Measurements from ENCODE around the gene MERTK. TPM values are rescaled to one million over a fixed set of nuclear protein-coding genes. Genes with fewer than 3 reads are reported as not detected.
"Not testable (repeated sequence)": the region's sequence is repeated elsewhere in the genome, so short reads cannot be mapped to it uniquely, and the experiment has no call there.

Gene MERTK
- total RNA-seq, 1 experiment from 2014 or later = not detected

GRCh38 chr2:112008910-112009485 lies 110.6 kb downstream of the MERTK start:
- DNase-seq (ENCODE audit: low read depth) = no peak

- DNase-seq (ENCODE audit: low read depth) = no peak
Measured at GRCh38 chr2:112010751-112011150, 112.3 kb downstream of the MERTK start.

- no peak for DNase-seq (ENCODE audit: low read depth)
Measured at GRCh38 chr2:112012556-112012955, 114.1 kb downstream of the MERTK start.

- no peak for DNase-seq (ENCODE audit: low read depth)
Measured at GRCh38 chr2:112018846-112019245, 120.4 kb downstream of the MERTK start.

DNA sequence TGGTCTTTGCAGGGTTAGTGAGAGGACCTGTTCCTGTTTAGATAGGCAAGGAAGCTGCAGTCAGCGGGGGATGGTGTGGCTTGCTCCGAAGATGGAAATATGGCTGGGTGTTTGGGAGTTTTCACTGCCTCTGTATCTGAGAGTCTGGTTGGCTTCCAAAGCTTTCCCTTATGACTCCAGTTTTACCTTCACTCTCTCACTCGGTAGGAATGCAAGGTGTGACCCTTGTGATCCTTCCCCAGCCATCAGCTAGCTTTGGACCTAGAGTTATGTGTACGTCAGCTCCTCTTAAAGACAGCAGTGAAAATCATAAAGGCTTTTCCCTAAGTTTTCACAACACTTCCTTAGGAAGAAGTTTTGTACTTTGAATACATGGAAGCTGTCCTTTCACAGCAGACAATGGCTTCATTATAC lies 121.2 kb downstream of the MERTK start:
- DNase-seq (ENCODE audit: low read depth) = no peak

DNA sequence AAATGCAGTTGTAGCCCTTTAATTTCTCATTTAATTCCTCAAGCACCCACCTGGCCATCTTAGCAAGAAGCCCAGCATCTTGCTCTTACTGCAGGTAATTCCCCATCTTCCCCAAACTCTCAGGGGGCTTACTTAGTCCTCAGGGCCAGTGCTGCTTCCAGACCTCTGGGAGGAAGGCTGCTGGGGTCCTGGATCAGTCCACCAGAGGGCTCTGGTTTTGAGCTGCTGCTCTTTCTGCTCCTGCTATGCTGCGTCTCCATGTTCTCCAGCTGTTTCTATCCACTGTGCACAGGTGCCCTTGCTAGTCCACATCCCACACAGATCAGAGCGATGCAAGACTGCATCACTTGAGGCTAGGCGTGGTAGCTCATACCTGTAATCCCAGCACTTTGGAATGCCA lies 122.2 kb downstream of the MERTK start:
- DNase-seq (ENCODE audit: low read depth) = no peak

DNA sequence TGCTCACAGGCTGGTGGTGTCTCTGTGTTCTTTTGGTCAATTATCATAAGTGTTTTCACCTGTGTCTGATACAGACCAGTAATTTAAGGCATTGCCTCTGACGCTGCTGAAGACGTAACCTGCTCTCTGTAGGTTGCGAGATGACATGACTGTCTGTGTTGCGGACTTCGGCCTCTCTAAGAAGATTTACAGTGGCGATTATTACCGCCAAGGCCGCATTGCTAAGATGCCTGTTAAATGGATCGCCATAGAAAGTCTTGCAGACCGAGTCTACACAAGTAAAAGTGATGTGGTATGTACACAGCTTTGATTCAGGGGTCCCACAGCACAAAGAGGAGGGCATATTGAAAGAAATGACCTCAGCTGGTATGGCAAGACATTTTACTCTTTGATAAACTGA lies 122.9 kb downstream of the MERTK start:
- no peak for DNase-seq (ENCODE audit: low read depth)

GRCh38 chr2:112021781-112022231 lies 123.4 kb downstream of the MERTK start:
- peak; percentile 73 for DNase-seq (ENCODE audit: low read depth)

GRCh38 chr2:112023707-112024106 lies 125.3 kb downstream of the MERTK start:
- no peak for DNase-seq (ENCODE audit: low read depth)

DNA sequence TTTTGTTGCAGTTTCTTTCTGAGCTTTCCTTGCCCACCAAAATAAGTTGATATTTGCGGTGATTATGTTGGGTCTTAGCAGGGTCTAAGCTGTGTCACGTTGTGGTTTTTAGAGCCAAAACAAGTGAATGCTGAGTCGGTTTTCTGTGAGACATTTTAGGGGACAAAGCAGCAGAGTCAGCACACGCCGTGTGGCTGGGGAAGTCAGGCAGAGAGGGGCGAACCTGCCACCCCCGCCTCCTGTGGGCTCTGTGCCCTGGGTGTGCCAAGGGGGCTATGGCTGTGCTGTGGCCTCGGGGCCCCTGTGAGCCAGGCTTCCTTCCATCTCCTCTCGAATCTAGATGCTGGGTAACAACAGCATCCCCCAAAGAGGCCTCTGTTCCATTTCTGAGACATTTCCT lies 125.8 kb downstream of the MERTK start:
- DNase-seq (ENCODE audit: low read depth) = no peak

DNA sequence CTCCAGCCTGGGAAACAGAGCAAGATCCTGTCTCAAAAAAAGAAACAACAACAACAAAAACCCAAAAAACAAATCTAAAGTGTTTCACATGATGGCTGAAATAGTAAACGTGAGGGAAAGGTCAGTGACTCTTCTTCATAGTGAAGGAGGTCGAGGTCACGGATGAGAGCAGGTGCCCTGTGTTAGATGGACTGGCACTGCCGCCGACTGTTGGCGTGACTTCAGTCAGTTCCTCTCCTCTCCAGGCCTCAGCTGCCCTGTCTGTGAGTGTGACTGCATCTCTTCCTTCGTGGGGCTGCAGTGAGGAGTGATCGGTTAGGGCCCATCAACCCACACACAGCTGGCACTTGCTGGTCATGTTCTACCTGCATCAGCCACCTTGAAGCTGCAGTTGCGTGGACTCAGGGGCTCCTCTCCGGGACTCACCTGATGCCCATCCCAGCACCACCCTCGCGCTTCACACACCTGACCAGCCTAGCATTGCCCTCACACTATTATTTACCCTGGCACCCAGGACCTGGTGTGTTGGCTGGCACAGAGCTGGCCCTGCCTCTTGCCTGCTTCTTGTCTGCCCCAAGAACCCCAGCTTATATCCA lies 126.6 kb downstream of the MERTK start:
- DNase-seq (ENCODE audit: low read depth) = no peak

DNA sequence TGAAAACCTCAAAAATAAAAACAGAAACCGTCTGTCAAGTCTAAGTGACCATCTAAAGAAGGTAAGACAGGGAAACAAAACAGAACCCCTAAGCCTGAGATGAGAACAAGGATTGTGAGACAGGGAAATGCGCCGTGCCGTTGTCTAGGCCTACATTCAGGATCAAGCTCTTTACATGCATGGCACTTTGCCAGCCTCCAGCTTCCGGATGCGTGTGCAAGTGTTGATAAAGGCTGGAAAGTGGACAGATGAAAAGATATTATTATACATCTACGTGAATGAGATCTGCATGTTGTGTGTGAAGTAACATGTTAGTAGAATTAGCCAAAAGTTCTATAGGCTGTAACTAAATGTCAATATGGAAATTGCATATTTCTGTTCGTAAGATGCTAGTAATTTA lies 128.1 kb downstream of the MERTK start:
- no peak for DNase-seq (ENCODE audit: low read depth)

- no peak for DNase-seq (ENCODE audit: low read depth)
Measured at GRCh38 chr2:112027767-112028166, 129.4 kb downstream of the MERTK start.

DNA sequence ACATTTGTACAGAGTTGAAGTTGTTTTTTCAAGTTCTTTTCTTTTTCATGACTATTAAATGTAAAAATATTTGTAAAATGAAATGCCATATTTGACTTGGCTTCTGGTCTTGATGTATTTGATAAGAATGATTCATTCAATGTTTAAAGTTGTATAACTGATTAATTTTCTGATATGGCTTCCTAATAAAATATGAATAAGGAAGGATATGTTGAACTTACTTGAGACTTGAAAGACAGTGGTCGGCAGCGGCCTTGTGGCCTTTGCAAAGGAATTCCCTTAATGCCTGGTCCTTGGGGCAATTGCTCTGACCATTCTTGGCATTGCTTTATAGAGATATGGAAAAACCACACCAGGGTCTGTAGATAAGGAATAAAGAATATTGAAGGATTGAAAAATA lies 130.8 kb downstream of the MERTK start:
- no peak for DNase-seq (ENCODE audit: low read depth)

GRCh38 chr2:112031473-112032223 lies 133.2 kb downstream of the MERTK start:
- DNase-seq (ENCODE audit: low read depth) = peak; percentile 47

- DNase-seq (ENCODE audit: low read depth) = peak; percentile 73
Measured at GRCh38 chr2:112032224-112032586, 133.8 kb downstream of the MERTK start.

GRCh38 chr2:112032689-112033465 lies 134.5 kb downstream of the MERTK start:
- peak; percentile 94 for DNase-seq (ENCODE audit: low read depth)

DNA sequence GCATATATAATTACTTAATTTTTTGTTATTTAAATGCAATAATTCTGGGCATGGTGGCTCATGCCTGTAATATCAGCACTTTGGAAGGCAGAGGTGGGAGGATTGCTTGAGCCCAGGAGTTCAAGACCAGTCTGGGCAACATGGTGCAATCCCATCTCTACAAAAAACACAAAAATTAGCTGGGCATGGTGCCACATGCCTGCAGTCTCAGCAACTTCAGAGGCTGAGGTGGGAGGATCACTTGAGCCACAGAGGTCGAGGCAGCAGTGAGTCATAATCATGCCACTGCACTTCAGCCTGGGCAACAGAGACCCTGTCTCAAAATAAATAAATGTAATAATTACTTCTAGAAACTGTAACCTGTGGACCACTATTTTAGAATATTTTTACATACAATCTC lies 135.2 kb downstream of the MERTK start:
- peak; percentile 85 for DNase-seq (ENCODE audit: low read depth)

DNA sequence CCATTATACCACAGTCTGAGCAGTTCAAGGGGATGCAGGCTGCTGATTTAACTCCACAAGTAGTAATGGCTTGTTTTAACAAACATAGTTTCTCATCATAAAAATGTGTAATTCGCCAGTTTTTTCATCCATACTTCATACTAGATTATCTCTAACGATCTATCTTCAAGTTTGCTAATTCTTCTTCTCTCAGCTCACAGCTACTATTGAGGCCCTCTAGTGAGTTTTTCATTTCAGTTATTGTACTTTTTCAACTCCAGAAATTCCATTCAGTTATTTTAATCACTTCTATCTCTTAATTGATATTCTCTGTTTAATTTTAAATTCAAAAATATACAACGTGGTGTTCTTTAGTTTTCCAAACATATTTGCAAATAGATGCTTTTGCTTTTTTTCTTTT lies 136.5 kb downstream of the MERTK start:
- no peak for DNase-seq (ENCODE audit: low read depth)

- DNase-seq (ENCODE audit: low read depth) = no peak
Measured at GRCh38 chr2:112035786-112036185, 137.4 kb downstream of the MERTK start.

DNA sequence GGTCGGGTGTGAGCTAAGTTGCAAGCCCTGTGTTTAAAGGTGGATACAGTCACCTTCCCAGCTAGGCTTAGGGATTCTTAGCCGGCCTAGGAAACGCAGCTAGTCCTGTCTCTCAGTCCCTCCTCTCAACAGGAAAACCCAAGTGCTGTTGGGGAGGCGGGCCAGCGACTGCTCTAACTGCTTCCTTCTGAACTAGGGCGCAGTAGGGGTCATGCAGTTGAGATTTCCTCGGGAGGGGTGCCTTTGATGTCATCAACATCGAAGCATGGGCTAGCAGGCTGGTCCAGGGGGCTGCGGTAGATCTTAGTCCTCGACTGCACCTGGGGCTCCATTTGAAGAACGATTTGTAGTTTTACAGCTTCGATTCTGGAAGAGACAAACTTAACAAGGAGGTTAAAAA lies 141.1 kb downstream of the MERTK start:
- not testable (repeated sequence) for DNase-seq (ENCODE audit: low read depth)

DNA sequence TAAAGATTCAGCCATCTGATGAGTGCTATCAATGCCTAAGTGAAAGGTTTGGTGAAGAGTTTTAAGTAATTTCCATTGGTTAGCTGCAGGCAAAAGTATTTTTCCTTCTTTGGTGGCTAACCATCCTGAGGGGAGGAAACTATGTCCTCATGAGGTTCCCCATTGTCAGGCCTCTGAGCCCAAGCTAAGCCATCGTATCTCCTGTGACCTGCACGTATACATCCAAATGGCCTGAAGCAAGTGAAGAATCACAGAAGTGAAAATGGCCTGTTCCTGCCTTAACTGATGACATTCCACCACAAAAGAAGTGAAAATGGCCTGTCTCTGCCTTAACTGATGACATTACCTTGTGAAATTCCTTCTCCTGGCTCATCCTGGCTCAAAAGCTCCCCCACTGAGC lies 141.7 kb downstream of the MERTK start:
- DNase-seq (ENCODE audit: low read depth) = not testable (repeated sequence)

Measured in RPMI7951 (cell line).